Activated T-cell treated with anti-CD3 and anti-CD28 coated beads, Interleukin-2, amount 50 U/mL, for 72 hours (primary cell): ENCODE measurements around the gene TEX53. TPM values are rescaled to one million over a fixed set of nuclear protein-coding genes. Genes with fewer than 3 reads are reported as not detected.

Experiments used
- ATAC-seq, 2 donors: fragments of 150-1000 bp; cut with Tn5 transposase; replicated peaks in 1 of 2; 2 replicates each; pipeline ENCODE4 v1.10.0; 2021; ENCODE audit warnings: moderate library complexity in 2 of 2, mild to moderate bottlenecking in 1 of 2
- DNase-seq, 2 donors: peaks; one replicate each; pipeline ENCODE4 v3.0.0; 2021 to 2022; ENCODE audit warnings: mixed read lengths in 1 of 2
- H3K27ac Mint-ChIP-seq: one replicate; pipeline ENCODE4 v1.8.0; 2022; ENCODE audit warnings: mild to moderate bottlenecking, moderate library complexity, mixed read lengths
- H3K27me3 Mint-ChIP-seq: one replicate; pipeline ENCODE4 v1.8.0; 2022; ENCODE audit warnings: low read depth, mixed read lengths
- H3K36me3 Mint-ChIP-seq, 2 donors: one replicate each; pipeline ENCODE4 v1.8.0; 2022; ENCODE audit warnings: mixed read lengths in 2 of 2, mild to moderate bottlenecking in 1 of 2; ENCODE audit not compliant: insufficient read depth in 2 of 2
- H3K4me1 Mint-ChIP-seq: one replicate; pipeline ENCODE4 v1.8.0; 2022; ENCODE audit warnings: low read depth, mixed read lengths
- H3K4me3 Mint-ChIP-seq, 2 donors: one replicate each; pipeline ENCODE4 v1.8.0; 2022; ENCODE audit warnings: mild to moderate bottlenecking in 2 of 2, mixed read lengths in 2 of 2, moderate library complexity in 2 of 2
- H3K9me3 Mint-ChIP-seq, 2 donors: one replicate each; pipeline ENCODE4 v1.8.0; 2022; ENCODE audit warnings: mixed read lengths in 2 of 2
- total RNA-seq, 2 donors: library from RNA; stranded (reverse); gene quantifications; one replicate each; pipeline ENCODE4 v1.2.3, GENCODE V29; 2022

TEX53 gene
- total RNA-seq, result not detected

GRCh38 chr9:114657705-114658104 is at the start of gene TEX53:
Gene TEX53, minus strand, starts transcription at chr9:114657805. Its CDS starts 31 bp downstream, at chr9:114657774.
- H3K27me3 Mint-ChIP-seq, result no peaks in the 10 kb centered on the region
- peaks cover 14% of the 10 kb centered on the region for H3K4me1 Mint-ChIP-seq
- H3K36me3 Mint-ChIP-seq, result no peaks in the 10 kb centered on the region
- H3K4me3 Mint-ChIP-seq, result no peak within 1 kb of the TSS
- ATAC-seq (no peak), DNase-seq (no peak)
- no peaks in the 10 kb centered on the region for H3K9me3 Mint-ChIP-seq
- no peak within 1 kb of the TSS for H3K27ac Mint-ChIP-seq

GRCh38 chr9:114706711-114707110 is 49.1 kb upstream of the TEX53 start:
- peaks cover 10% of the 10 kb centered on the region for H3K27me3 Mint-ChIP-seq
- ATAC-seq, result peak; percentile 45 to 47
- no peaks in the 10 kb centered on the region for H3K9me3 Mint-ChIP-seq
- H3K36me3 Mint-ChIP-seq, result peaks cover 5 to 15% of the 10 kb centered on the region in 2 donors
- peak overlapping the region; percentile 83 for H3K27ac Mint-ChIP-seq
- H3K4me3 Mint-ChIP-seq, result peak overlapping the region; percentile 52 to 71
- H3K4me1 Mint-ChIP-seq, result peaks cover 84% of the 10 kb centered on the region
- no peak for DNase-seq

- Mint-ChIP-seq H3K27ac (peak overlapping the region; percentile 28), H3K36me3 (peaks cover 4 to 18% of the 10 kb centered on the region in 2 donors), H3K9me3 (no peaks in the 10 kb centered on the region), H3K4me3 (peak overlapping the region; percentile 25 to 42), H3K27me3 (peaks cover 3% of the 10 kb centered on the region), H3K4me1 (peaks cover 85% of the 10 kb centered on the region)
- DNase-seq (no peak), ATAC-seq (no peak)
Observed at GRCh38 chr9:114701988-114702387, 44.4 kb upstream of the TEX53 start.

- H3K9me3 Mint-ChIP-seq, result no peaks in the 10 kb centered on the region
- peak overlapping the region; percentile 76 to 93 for H3K4me3 Mint-ChIP-seq
- H3K36me3 Mint-ChIP-seq, result peaks cover 4 to 11% of the 10 kb centered on the region in 2 donors
- DNase-seq (peak; percentile 58 to 67), ATAC-seq (peak; percentile 64)
- peak overlapping the region; percentile 100 for H3K27ac Mint-ChIP-seq
- no peaks in the 10 kb centered on the region for H3K27me3 Mint-ChIP-seq
- peaks cover 91% of the 10 kb centered on the region for H3K4me1 Mint-ChIP-seq
Observed at GRCh38 chr9:114697951-114698351, 40.3 kb upstream of the TEX53 start.

- Mint-ChIP-seq H3K4me3 (peak overlapping the region; percentile 76 to 93), H3K4me1 (peaks cover 95% of the 10 kb centered on the region), H3K9me3 (no peaks in the 10 kb centered on the region), H3K36me3 (peaks cover 4 to 11% of the 10 kb centered on the region in 2 donors), H3K27ac (peak overlapping the region; percentile 100), H3K27me3 (no peaks in the 10 kb centered on the region)
- ATAC-seq (peak; percentile 64 to 68), DNase-seq (peak; percentile 82 to 89)
Observed at GRCh38 chr9:114696814-114697544, 39.4 kb upstream of the TEX53 start.

- Mint-ChIP-seq H3K36me3 (peaks cover 4 to 11% of the 10 kb centered on the region in 2 donors), H3K27me3 (no peaks in the 10 kb centered on the region), H3K4me1 (peaks cover 95% of the 10 kb centered on the region), H3K27ac (peak overlapping the region; percentile 100), H3K9me3 (no peaks in the 10 kb centered on the region), H3K4me3 (peak overlapping the region; percentile 35 to 76)
- DNase-seq (no peak), ATAC-seq (no peak)
Observed at GRCh38 chr9:114695948-114696347, 38.3 kb upstream of the TEX53 start.

- H3K9me3 Mint-ChIP-seq, result no peaks in the 10 kb centered on the region
- peaks cover 8 to 9% of the 10 kb centered on the region in 2 donors for H3K36me3 Mint-ChIP-seq
- DNase-seq (peak in 1 of 2 donors; percentile 56), ATAC-seq (peak; percentile 6 to 12)
- peak overlapping the region; percentile 33 for H3K27ac Mint-ChIP-seq
- H3K4me1 Mint-ChIP-seq, result peaks cover 95% of the 10 kb centered on the region
- H3K27me3 Mint-ChIP-seq, result no peaks in the 10 kb centered on the region
- peak overlapping the region; percentile 42 to 44 for H3K4me3 Mint-ChIP-seq
Observed at GRCh38 chr9:114694719-114695269, 37.2 kb upstream of the TEX53 start.

- DNase-seq (no peak), ATAC-seq (no peak)
- H3K4me3 Mint-ChIP-seq, result peak overlapping the region; percentile 42 to 44
- peaks cover 95% of the 10 kb centered on the region for H3K4me1 Mint-ChIP-seq
- H3K27ac Mint-ChIP-seq, result peak overlapping the region; percentile 33
- peaks cover 3 to 6% of the 10 kb centered on the region in 2 donors for H3K36me3 Mint-ChIP-seq
- no peaks in the 10 kb centered on the region for H3K27me3 Mint-ChIP-seq
- no peaks in the 10 kb centered on the region for H3K9me3 Mint-ChIP-seq
Observed at GRCh38 chr9:114694146-114694545, 36.5 kb upstream of the TEX53 start.

GRCh38 chr9:114693248-114693855 is 35.7 kb upstream of the TEX53 start:
- ATAC-seq (no peak), DNase-seq (no peak)
- no peak overlapping the region for H3K27ac Mint-ChIP-seq
- peaks cover 96% of the 10 kb centered on the region for H3K4me1 Mint-ChIP-seq
- no peaks in the 10 kb centered on the region for H3K9me3 Mint-ChIP-seq
- peak overlapping the region in 1 of 2 donors; percentile 2 for H3K4me3 Mint-ChIP-seq
- H3K36me3 Mint-ChIP-seq, result peaks cover 3 to 6% of the 10 kb centered on the region in 2 donors
- H3K27me3 Mint-ChIP-seq, result no peaks in the 10 kb centered on the region

GRCh38 chr9:114691956-114692295 is 34.3 kb upstream of the TEX53 start:
- Mint-ChIP-seq H3K27me3 (no peaks in the 10 kb centered on the region), H3K36me3 (peaks cover 9 to 10% of the 10 kb centered on the region in 2 donors), H3K9me3 (peaks cover 0 to 2% of the 10 kb centered on the region in 2 donors), H3K4me3 (peak overlapping the region; percentile 76 to 80), H3K4me1 (peaks cover 96% of the 10 kb centered on the region), H3K27ac (peak overlapping the region; percentile 93)
- ATAC-seq (no peak), DNase-seq (no peak)

- ATAC-seq (peak; percentile 76 to 77), DNase-seq (peak; percentile 78 to 86)
- Mint-ChIP-seq H3K36me3 (peaks cover 13 to 14% of the 10 kb centered on the region in 2 donors), H3K27me3 (no peaks in the 10 kb centered on the region), H3K4me1 (peaks cover 96% of the 10 kb centered on the region), H3K4me3 (peak overlapping the region; percentile 76 to 80), H3K27ac (peak overlapping the region; percentile 93), H3K9me3 (peaks cover 0 to 4% of the 10 kb centered on the region in 2 donors)
Observed at GRCh38 chr9:114691046-114691955, 33.7 kb upstream of the TEX53 start.

- Mint-ChIP-seq H3K36me3 (peaks cover 14 to 20% of the 10 kb centered on the region in 2 donors), H3K4me3 (peak overlapping the region; percentile 76 to 80), H3K27me3 (no peaks in the 10 kb centered on the region), H3K9me3 (peaks cover 0 to 4% of the 10 kb centered on the region in 2 donors), H3K27ac (peak overlapping the region; percentile 93), H3K4me1 (peaks cover 99% of the 10 kb centered on the region)
- DNase-seq, result no peak
- no peak for ATAC-seq
Observed at GRCh38 chr9:114690308-114690707, 32.7 kb upstream of the TEX53 start.
